Thyroid gland (tissue), 4 donors: Measurements from ENCODE around the gene RNF224.

Experiments
- POLR2A ChIP-seq, 2 donors: fragments of 450-650 bp; IDR thresholded peaks; one replicate each; pipeline ENCODE4 v1.6.1; 2017; ENCODE audit warnings: antibody characterized with exemption in 2 of 2, mild to moderate bottlenecking in 2 of 2, moderate library complexity in 1 of 2
- TF ChIP-seq, protein P1 (sequence below), 6 experiments: fragments of 200-600 bp in 3 of 6; fragments of 450-650 bp in 3 of 6; sonication (generic) in 3 of 6; IDR thresholded peaks; one replicate each; pipeline ENCODE4 v1.5.1; 2016 to 2019; ENCODE audit warnings: antibody characterized with exemption in 6 of 6, mild to moderate bottlenecking in 2 of 6, inconsistent platforms in 1 of 6, moderate library complexity in 1 of 6

DNA sequence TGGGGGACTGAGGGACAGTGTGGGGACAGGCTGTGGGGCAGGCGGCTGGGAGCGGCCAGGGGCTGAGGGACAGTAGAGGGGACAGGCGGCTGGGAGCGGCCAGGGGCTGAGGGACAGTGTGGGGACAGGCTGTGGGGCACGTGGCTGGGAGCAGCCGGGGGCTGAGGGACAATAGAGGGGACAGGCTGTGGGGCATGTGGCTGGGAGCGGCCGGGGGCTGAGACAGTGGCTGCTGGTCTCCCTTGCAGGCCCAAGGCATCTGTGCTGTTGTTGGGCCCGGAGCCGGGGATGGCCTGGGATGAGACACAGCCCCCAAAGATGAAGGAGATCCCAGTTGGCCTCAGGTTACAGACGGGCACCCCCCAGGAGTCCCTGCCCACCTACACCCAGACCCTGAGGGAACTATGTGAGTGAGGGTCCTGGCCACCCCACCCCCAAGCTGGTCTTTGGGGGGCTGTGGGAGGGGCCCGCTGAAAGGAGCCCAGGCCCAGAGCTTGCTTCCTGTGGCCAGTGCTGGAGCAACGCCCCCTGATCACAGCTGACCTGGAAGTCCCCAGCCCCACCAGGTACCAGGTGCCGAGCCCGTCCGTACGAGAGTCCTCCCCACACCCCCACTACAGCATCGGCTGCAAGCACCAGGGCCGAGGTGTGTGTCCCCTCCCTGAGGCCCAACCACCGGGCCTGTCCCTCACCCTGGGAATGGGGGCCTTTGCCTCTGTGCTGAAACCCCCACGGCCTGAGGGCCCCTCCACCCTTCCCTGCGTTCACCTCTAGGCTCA is 24.4 kb downstream of the RNF224 start:
- TF ChIP-seq, protein P1, sequence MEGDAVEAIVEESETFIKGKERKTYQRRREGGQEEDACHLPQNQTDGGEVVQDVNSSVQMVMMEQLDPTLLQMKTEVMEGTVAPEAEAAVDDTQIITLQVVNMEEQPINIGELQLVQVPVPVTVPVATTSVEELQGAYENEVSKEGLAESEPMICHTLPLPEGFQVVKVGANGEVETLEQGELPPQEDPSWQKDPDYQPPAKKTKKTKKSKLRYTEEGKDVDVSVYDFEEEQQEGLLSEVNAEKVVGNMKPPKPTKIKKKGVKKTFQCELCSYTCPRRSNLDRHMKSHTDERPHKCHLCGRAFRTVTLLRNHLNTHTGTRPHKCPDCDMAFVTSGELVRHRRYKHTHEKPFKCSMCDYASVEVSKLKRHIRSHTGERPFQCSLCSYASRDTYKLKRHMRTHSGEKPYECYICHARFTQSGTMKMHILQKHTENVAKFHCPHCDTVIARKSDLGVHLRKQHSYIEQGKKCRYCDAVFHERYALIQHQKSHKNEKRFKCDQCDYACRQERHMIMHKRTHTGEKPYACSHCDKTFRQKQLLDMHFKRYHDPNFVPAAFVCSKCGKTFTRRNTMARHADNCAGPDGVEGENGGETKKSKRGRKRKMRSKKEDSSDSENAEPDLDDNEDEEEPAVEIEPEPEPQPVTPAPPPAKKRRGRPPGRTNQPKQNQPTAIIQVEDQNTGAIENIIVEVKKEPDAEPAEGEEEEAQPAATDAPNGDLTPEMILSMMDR (IDR thresholded peaks at IDR 0.05) = no peak
- TF ChIP-seq POLR2A (IDR thresholded peaks at IDR 0.05) = no peak
